AG09309 (cell line): ENCODE results near the gene SDK2.
A peak's percentile ranks its signal among the peaks of the same experiment; 100 is the strongest.

Experiments
- DNase-seq: peaks from one replicate; pipeline ENCODE4 v3.0.0-alpha.2; 2010; ENCODE audit warnings: low read depth
- H3K4me3 ChIP-seq: 2 replicates; pipeline ENCODE4 v1.5.1; 2011; ENCODE audit warnings: mild to moderate bottlenecking, low read depth, low read length, moderate library complexity; ENCODE audit not compliant: control insufficient read depth
- CTCF ChIP-seq: IDR thresholded peaks from 2 replicates; pipeline ENCODE4 v1.5.1; 2011; ENCODE audit warnings: mild to moderate bottlenecking, low read depth, low read length, inconsistent platforms; ENCODE audit not compliant: insufficient read depth, control insufficient read depth; ENCODE audit errors: missing control alignments

The SDK2 gene

GRCh38 chr17:73346501-73347162, 297.6 kb downstream of the SDK2 start:
- TF ChIP-seq CTCF: no peak
- no peak for DNase-seq

GRCh38 chr17:73343739-73344454, 300.3 kb downstream of the SDK2 start:
- no peak for TF ChIP-seq CTCF
- H3K4me3 ChIP-seq: no peak overlapping the region
- no peak for DNase-seq

More at GRCh38 chr17:73346501-73347162, 297.6 kb downstream of the SDK2 start:
- H3K4me3 ChIP-seq: no peak overlapping the region

GRCh38 chr17:73343168-73343634, 301.0 kb downstream of the SDK2 start:
- H3K4me3 ChIP-seq: peak overlapping the region; percentile 26
- no peak for DNase-seq
- TF ChIP-seq CTCF: no peak

GRCh38 chr17:73342541-73343167, 301.6 kb downstream of the SDK2 start:
- no peak for DNase-seq
- peak; percentile 24 for TF ChIP-seq CTCF
- peak overlapping the region; percentile 26 for H3K4me3 ChIP-seq

- TF ChIP-seq CTCF: no peak
- DNase-seq: no peak
- H3K4me3 ChIP-seq: no peak overlapping the region
Observed at GRCh38 chr17:73342050-73342522, 302.2 kb downstream of the SDK2 start.

GRCh38 chr17:73341350-73342049, 302.7 kb downstream of the SDK2 start:
- TF ChIP-seq CTCF: no peak
- H3K4me3 ChIP-seq: no peak overlapping the region
- no peak for DNase-seq
